Body of pancreas (tissue), 4 donors: ENCODE measurements around the gene WWC2.

ENCODE experiments used
- POLR2A ChIP-seq, 3 donors: fragments of 450-650 bp; IDR thresholded peaks; one replicate each; pipeline ENCODE4 v1.6.1; 2016; ENCODE audit warnings: antibody characterized with exemption in 3 of 3, mild to moderate bottlenecking in 2 of 3
- TF ChIP-seq, protein P1 (sequence below), 7 experiments: fragments of 450-650 bp in 4 of 7; fragments of 200-600 bp in 3 of 7; sonication (generic) in 3 of 7; IDR thresholded peaks; one replicate each; pipeline ENCODE4 v1.5.1; 2016 to 2019; ENCODE audit warnings: antibody characterized with exemption in 7 of 7

DNA sequence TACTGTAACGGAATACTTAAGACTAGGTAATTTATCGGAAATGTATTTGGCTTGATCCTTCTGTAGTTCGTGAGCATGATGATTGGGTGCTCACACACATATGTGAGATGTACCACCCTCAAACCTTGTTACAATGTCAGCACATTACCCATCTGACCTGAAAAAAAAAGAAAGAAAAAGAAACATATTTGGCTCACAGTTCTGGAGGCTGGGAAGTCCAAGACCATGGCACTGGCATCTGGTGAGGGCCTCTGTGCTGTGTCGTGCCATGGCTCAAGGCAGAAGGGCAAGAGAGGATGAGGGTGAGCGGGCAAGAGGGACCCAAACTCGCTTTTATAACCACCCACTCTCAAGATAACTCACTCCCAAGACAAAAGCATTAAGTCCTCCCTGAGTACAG is 230.2 kb downstream of the WWC2 start:
- TF ChIP-seq, protein P1, sequence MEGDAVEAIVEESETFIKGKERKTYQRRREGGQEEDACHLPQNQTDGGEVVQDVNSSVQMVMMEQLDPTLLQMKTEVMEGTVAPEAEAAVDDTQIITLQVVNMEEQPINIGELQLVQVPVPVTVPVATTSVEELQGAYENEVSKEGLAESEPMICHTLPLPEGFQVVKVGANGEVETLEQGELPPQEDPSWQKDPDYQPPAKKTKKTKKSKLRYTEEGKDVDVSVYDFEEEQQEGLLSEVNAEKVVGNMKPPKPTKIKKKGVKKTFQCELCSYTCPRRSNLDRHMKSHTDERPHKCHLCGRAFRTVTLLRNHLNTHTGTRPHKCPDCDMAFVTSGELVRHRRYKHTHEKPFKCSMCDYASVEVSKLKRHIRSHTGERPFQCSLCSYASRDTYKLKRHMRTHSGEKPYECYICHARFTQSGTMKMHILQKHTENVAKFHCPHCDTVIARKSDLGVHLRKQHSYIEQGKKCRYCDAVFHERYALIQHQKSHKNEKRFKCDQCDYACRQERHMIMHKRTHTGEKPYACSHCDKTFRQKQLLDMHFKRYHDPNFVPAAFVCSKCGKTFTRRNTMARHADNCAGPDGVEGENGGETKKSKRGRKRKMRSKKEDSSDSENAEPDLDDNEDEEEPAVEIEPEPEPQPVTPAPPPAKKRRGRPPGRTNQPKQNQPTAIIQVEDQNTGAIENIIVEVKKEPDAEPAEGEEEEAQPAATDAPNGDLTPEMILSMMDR (IDR thresholded peaks at IDR 0.05): no peak
- no peak for TF ChIP-seq POLR2A (IDR thresholded peaks at IDR 0.05)
